ENCODE measurements around the gene BCL2.

DNA sequence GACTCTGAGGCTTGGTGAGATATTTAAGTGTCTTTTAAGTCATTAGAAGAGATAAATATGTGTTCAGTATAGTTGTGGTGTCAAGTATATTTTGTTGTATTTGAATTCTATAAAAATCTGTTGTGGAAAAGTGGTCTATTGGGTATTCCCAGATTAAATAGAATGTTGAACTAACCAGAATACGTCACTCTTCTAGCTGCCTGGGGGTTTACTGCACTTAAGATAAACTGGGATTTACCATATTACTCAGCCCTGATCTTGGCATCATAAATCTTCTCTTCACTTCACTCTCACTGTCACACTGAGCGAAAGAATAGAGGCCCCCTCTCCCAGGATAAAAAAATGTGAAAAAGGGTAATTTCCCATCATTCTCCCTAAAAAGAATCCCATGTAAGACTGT, 129.8 kb downstream of the BCL2 start:
- TF ChIP-seq, protein P1, sequence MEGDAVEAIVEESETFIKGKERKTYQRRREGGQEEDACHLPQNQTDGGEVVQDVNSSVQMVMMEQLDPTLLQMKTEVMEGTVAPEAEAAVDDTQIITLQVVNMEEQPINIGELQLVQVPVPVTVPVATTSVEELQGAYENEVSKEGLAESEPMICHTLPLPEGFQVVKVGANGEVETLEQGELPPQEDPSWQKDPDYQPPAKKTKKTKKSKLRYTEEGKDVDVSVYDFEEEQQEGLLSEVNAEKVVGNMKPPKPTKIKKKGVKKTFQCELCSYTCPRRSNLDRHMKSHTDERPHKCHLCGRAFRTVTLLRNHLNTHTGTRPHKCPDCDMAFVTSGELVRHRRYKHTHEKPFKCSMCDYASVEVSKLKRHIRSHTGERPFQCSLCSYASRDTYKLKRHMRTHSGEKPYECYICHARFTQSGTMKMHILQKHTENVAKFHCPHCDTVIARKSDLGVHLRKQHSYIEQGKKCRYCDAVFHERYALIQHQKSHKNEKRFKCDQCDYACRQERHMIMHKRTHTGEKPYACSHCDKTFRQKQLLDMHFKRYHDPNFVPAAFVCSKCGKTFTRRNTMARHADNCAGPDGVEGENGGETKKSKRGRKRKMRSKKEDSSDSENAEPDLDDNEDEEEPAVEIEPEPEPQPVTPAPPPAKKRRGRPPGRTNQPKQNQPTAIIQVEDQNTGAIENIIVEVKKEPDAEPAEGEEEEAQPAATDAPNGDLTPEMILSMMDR (IDR thresholded peaks at IDR 0.05), result no peak
- TF ChIP-seq ZFX (IDR thresholded peaks at IDR 0.05; ENCODE audit: borderline replicate concordance), result no peak
